HCT116 (cell line): ENCODE results near the gene RNASET2.
"Not testable (repeated sequence)": the region's sequence is repeated elsewhere in the genome, so short reads cannot be mapped to it uniquely, and the experiment has no call there.

Experiments
- CEBPB ChIP-seq: IDR thresholded peaks from 2 replicates; pipeline ENCODE4 v1.6.1; 2012; ENCODE audit warnings: low read depth
- CTCF ChIP-seq, 3 experiments: fragments of 200-600 bp in 1 of 3; sonication (generic) in 1 of 3; IDR thresholded peaks in 2 of 3; conservative IDR thresholded peaks in 1 of 3; 2 replicates each; pipeline ENCODE4 v1.5.1; 2012 to 2017; ENCODE audit warnings: low read depth in 2 of 3, low read length in 2 of 3, antibody characterized with exemption in 1 of 3, borderline replicate concordance in 1 of 3, control low read depth in 1 of 3, mild to moderate bottlenecking in 1 of 3, mixed read lengths in 1 of 3, mixed run types in 1 of 3, moderate library complexity in 1 of 3; ENCODE audit not compliant: insufficient read depth in 1 of 3
- EGR1 ChIP-seq: IDR thresholded peaks from 2 replicates; pipeline ENCODE4 v1.6.1; 2012; ENCODE audit warnings: low read depth
- FOSL1 ChIP-seq: IDR thresholded peaks from 2 replicates; pipeline ENCODE4 v1.6.1; 2012; ENCODE audit warnings: low read depth
- JUND ChIP-seq: IDR thresholded peaks from 2 replicates; pipeline ENCODE4 v1.6.1; 2012
- MAX ChIP-seq: IDR thresholded peaks from 2 replicates; pipeline ENCODE4 v1.6.1; 2012
- POLR2A ChIP-seq: IDR thresholded peaks from 2 replicates; pipeline ENCODE4 v1.7.0; 2011; ENCODE audit warnings: borderline replicate concordance; ENCODE audit not compliant: insufficient read depth, insufficient read length; ENCODE audit errors: extremely low read depth
- SP1 ChIP-seq: IDR thresholded peaks from 2 replicates; pipeline ENCODE4 v1.6.1; 2012; ENCODE audit warnings: low read depth
- SRF ChIP-seq: IDR thresholded peaks from 2 replicates; pipeline ENCODE4 v1.6.1; 2012; ENCODE audit warnings: low read depth
- TCF7L2 ChIP-seq: IDR thresholded peaks from 2 replicates; pipeline ENCODE4 v1.7.0; 2011; ENCODE audit warnings: borderline replicate concordance, inconsistent platforms; ENCODE audit not compliant: insufficient read depth, insufficient read length; ENCODE audit errors: extremely low read depth
- YY1 ChIP-seq: IDR thresholded peaks from 2 replicates; pipeline ENCODE4 v1.6.1; 2011; ENCODE audit warnings: low read length, low read depth, moderate library complexity, mild to moderate bottlenecking; ENCODE audit not compliant: insufficient replicate concordance; ENCODE audit errors: extremely low read depth
- ZFX ChIP-seq: fragments of 450-650 bp; IDR thresholded peaks from 2 replicates; pipeline ENCODE4 v1.6.1; 2017
- ZNF274 ChIP-seq: fragments of 200-500 bp; sonication (Bioruptor generic); IDR thresholded peaks from 2 replicates; pipeline ENCODE4 v1.6.1; 2014; ENCODE audit warnings: mild to moderate bottlenecking, low read depth, low read length, inconsistent platforms

- not testable (repeated sequence) for TF ChIP-seq CTCF (IDR thresholded peaks at IDR 0.05 in 2 of 3, conservative IDR thresholded peaks at IDR 0.05 in 1 of 3; ENCODE audit: borderline replicate concordance in 1 of 3, insufficient read depth in 1 of 3, low read depth in 2 of 3, low read length in 2 of 3); JUND; POLR2A; TCF7L2; FOSL1; MAX; CEBPB; YY1; ZNF274; SP1; EGR1; SRF; ZFX
Measured at GRCh38 chr6:166892472-166892871, 63.9 kb downstream of the RNASET2 start.
